SK-N-SH treated with all-trans-retinoic acid at 6 μM for 48 hours (cell line): ENCODE results near the gene PRB3.

Experiments
- ATAC-seq: fragments of 200-7000 bp; cut with Tn5 transposase; 3 replicates; pipeline ENCODE4 v1.9.1; 2020; ENCODE audit warnings: mild to moderate bottlenecking, moderate library complexity
- BACH2 ChIP-seq: fragments of 250-450 bp; sonication (Bioruptor Pico); IDR thresholded peaks from 2 replicates; pipeline ENCODE4 v1.9.0; 2021; ENCODE audit warnings: mild to moderate bottlenecking, borderline replicate concordance
- CSDC2 ChIP-seq: fragments of 250-450 bp; sonication (Bioruptor Pico); IDR thresholded peaks from 2 replicates; pipeline ENCODE4 v1.5.0; 2020; ENCODE audit warnings: mild to moderate bottlenecking, moderate library complexity
- ESRRG ChIP-seq: fragments of 250-450 bp; sonication (Bioruptor Pico); IDR thresholded peaks from 2 replicates; pipeline ENCODE4 v1.6.1; 2021; ENCODE audit warnings: mild to moderate bottlenecking
- ISL1 ChIP-seq: fragments of 250-450 bp; sonication (Bioruptor Pico); IDR thresholded peaks from 2 replicates; pipeline ENCODE4 v2.1.2; 2022; ENCODE audit warnings: mild to moderate bottlenecking, moderate library complexity
- OSR1 ChIP-seq: fragments of 250-450 bp; sonication (Bioruptor Pico); IDR thresholded peaks from 2 replicates; pipeline ENCODE4 v1.8.0; 2022; ENCODE audit warnings: moderate library complexity, mild to moderate bottlenecking, inconsistent platforms
- PPARA ChIP-seq: fragments of 250-450 bp; sonication (Bioruptor Pico); IDR thresholded peaks from 2 replicates; pipeline ENCODE4 v1.5.0; 2020; ENCODE audit warnings: mild to moderate bottlenecking, borderline replicate concordance
- SNAI2 ChIP-seq: fragments of 250-450 bp; sonication (Bioruptor Pico); IDR thresholded peaks from 2 replicates; pipeline ENCODE4 v1.5.0; 2020; ENCODE audit warnings: mild to moderate bottlenecking, moderate library complexity
- TCF4 ChIP-seq: fragments of 250-450 bp; sonication (Bioruptor Pico); IDR thresholded peaks from 2 replicates; pipeline ENCODE4 v1.8.0; 2021; ENCODE audit warnings: mild to moderate bottlenecking, moderate library complexity, borderline replicate concordance
- TOX ChIP-seq: fragments of 250-450 bp; sonication (Bioruptor Pico); IDR thresholded peaks from 2 replicates; pipeline ENCODE4 v1.8.0; 2021; ENCODE audit warnings: mild to moderate bottlenecking, moderate library complexity, borderline replicate concordance
- ZC3H10 ChIP-seq: fragments of 250-450 bp; sonication (Bioruptor Pico); IDR thresholded peaks from 2 replicates; pipeline ENCODE4 v1.5.1; 2021; ENCODE audit warnings: mild to moderate bottlenecking, moderate library complexity
- ZFP3 ChIP-seq: fragments of 250-450 bp; sonication (Bioruptor Pico); IDR thresholded peaks from 2 replicates; pipeline ENCODE4 v1.5.0; 2020; ENCODE audit warnings: mild to moderate bottlenecking, moderate library complexity
- ZFP30 ChIP-seq: fragments of 450-650 bp; formaldehyde crosslinking; IDR thresholded peaks from 2 replicates; pipeline ENCODE4 v1.5.0; 2022; ENCODE audit warnings: mild to moderate bottlenecking, moderate library complexity
- ZNF565 ChIP-seq: fragments of 450-650 bp; formaldehyde crosslinking; conservative IDR thresholded peaks from 2 replicates; pipeline ENCODE4 v1.5.0; 2020; ENCODE audit warnings: low read depth, mild to moderate bottlenecking, moderate library complexity
- ZNF8 ChIP-seq: fragments of 450-650 bp; formaldehyde crosslinking; IDR thresholded peaks from 2 replicates; pipeline ENCODE4 v1.5.0; 2020; ENCODE audit warnings: mild to moderate bottlenecking, moderate library complexity
- TF ChIP-seq, protein P1 (sequence below): fragments of 250-450 bp; sonication (Bioruptor Pico); IDR thresholded peaks from 2 replicates; pipeline ENCODE4 v1.8.0; 2021; ENCODE audit warnings: low read depth, mild to moderate bottlenecking, moderate library complexity, borderline replicate concordance
- TF ChIP-seq, protein P2 (sequence below): fragments of 250-450 bp; sonication (Bioruptor Pico); IDR thresholded peaks from 2 replicates; pipeline ENCODE4 v1.5.1; 2021; ENCODE audit warnings: mild to moderate bottlenecking, moderate library complexity
- TF ChIP-seq, protein P3 (sequence below): fragments of 250-450 bp; sonication (Bioruptor Pico); IDR thresholded peaks from 2 replicates; pipeline ENCODE4 v1.5.0; 2020; ENCODE audit warnings: mild to moderate bottlenecking, moderate library complexity
- TF ChIP-seq, protein P4 (sequence below): fragments of 250-450 bp; sonication (Bioruptor Pico); IDR thresholded peaks from 2 replicates; pipeline ENCODE4 v1.5.1; 2020; ENCODE audit warnings: low read depth, mild to moderate bottlenecking, moderate library complexity
- TF ChIP-seq, protein P5 (sequence below): fragments of 250-450 bp; sonication (Bioruptor Pico); IDR thresholded peaks from 2 replicates; pipeline ENCODE4 v1.8.0; 2020; ENCODE audit warnings: mild to moderate bottlenecking, moderate library complexity, borderline replicate concordance

PRB3 gene

DNA sequence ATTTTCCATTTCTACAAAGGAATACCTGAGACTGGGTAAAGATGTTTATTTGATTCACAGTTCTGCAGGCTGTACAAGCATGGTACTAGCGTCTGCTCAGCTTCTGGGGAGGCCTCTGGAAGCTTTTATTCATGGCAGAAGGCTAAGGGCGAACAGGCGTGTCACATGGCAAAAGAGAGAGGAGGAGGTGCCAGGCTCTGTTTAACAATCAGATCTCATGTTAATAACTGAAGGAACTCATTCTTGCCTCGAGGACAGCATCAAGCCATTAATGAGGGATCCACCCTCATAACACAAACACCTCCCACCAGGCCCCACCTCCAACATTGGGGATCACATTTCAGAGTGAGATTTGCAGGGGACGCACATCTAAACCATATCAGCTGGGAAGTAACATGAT, 36.0 kb downstream of the PRB3 start:
- no peak for ATAC-seq
- TF ChIP-seq ISL1 (CRISPR knock-in tag) (no peak), OSR1 (CRISPR knock-in tag) (no peak), CSDC2 (CRISPR knock-in tag) (no peak), BACH2 (CRISPR knock-in tag) (no peak)
- TF ChIP-seq, protein P1, sequence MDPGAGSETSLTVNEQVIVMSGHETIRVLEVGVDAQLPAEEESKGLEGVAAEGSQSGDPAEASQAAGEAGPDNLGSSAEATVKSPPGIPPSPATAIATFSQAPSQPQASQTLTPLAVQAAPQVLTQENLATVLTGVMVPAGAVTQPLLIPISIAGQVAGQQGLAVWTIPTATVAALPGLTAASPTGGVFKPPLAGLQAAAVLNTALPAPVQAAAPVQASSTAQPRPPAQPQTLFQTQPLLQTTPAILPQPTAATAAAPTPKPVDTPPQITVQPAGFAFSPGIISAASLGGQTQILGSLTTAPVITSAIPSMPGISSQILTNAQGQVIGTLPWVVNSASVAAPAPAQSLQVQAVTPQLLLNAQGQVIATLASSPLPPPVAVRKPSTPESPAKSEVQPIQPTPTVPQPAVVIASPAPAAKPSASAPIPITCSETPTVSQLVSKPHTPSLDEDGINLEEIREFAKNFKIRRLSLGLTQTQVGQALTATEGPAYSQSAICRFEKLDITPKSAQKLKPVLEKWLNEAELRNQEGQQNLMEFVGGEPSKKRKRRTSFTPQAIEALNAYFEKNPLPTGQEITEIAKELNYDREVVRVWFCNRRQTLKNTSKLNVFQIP, result no peak
- TF ChIP-seq, protein P2, sequence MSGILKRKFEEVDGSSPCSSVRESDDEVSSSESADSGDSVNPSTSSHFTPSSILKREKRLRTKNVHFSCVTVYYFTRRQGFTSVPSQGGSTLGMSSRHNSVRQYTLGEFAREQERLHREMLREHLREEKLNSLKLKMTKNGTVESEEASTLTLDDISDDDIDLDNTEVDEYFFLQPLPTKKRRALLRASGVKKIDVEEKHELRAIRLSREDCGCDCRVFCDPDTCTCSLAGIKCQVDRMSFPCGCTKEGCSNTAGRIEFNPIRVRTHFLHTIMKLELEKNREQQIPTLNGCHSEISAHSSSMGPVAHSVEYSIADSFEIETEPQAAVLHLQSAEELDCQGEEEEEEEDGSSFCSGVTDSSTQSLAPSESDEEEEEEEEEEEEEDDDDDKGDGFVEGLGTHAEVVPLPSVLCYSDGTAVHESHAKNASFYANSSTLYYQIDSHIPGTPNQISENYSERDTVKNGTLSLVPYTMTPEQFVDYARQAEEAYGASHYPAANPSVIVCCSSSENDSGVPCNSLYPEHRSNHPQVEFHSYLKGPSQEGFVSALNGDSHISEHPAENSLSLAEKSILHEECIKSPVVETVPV (CRISPR knock-in tag), result no peak
- TF ChIP-seq, protein P3, sequence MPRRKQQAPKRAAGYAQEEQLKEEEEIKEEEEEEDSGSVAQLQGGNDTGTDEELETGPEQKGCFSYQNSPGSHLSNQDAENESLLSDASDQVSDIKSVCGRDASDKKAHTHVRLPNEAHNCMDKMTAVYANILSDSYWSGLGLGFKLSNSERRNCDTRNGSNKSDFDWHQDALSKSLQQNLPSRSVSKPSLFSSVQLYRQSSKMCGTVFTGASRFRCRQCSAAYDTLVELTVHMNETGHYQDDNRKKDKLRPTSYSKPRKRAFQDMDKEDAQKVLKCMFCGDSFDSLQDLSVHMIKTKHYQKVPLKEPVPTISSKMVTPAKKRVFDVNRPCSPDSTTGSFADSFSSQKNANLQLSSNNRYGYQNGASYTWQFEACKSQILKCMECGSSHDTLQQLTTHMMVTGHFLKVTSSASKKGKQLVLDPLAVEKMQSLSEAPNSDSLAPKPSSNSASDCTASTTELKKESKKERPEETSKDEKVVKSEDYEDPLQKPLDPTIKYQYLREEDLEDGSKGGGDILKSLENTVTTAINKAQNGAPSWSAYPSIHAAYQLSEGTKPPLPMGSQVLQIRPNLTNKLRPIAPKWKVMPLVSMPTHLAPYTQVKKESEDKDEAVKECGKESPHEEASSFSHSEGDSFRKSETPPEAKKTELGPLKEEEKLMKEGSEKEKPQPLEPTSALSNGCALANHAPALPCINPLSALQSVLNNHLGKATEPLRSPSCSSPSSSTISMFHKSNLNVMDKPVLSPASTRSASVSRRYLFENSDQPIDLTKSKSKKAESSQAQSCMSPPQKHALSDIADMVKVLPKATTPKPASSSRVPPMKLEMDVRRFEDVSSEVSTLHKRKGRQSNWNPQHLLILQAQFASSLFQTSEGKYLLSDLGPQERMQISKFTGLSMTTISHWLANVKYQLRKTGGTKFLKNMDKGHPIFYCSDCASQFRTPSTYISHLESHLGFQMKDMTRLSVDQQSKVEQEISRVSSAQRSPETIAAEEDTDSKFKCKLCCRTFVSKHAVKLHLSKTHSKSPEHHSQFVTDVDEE (CRISPR knock-in tag), result no peak

DNA sequence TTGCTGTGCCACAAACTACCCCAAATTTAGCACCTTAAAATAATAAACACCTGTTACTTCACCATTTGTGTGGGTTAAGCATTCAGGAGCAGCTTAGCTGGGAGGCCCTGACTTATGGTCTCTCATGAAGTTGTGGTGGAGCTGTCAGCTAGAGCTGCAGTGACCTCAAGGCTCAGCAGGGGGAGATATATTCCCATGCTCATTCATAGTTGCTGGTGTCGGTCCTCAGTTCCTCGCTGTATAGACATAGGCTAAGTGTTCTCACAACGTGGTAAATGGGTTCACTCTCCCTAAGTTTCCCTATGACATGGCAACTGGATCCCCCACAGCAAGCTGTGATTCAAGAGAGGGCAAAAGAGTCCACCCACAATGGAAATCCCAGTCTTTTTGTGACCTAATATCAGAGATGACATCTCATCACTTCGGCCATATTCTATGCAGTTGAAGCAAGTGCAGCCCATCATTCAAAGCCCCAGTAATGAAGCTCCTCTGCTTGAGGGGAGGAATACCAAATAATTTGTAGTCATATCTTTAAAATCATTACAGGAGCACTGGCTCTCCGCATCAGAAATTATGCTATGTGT, 41.1 kb downstream of the PRB3 start:
- peak; percentile 96 for ATAC-seq

DNA sequence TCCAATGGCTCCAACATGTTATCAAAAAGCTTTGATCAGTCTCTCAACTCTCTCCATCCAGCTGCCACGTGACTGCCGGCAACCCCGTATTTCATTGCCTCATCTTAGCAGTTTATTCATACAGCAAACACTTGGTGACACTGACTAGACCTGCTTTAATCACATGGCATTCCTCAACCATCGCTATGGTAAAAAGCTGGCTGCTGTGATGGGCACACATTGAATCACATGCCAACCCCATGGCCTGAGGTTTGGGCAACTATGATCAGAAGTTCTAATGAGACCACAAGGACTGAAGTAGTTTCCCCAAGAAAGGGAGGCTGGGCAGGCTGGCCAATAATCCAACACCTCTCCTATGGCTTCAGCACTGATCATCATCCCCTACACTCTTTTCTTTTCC, 42.1 kb downstream of the PRB3 start:
- TF ChIP-seq PPARA (no peak), ESRRG (CRISPR knock-in tag) (no peak), SNAI2 (no peak), ZNF565 (no peak), ZNF8 (CRISPR knock-in tag) (no peak), ZFP3 (no peak), ISL1 (CRISPR knock-in tag) (no peak), TOX (CRISPR knock-in tag) (no peak), CSDC2 (CRISPR knock-in tag) (no peak), OSR1 (CRISPR knock-in tag) (no peak), TCF4 (no peak), BACH2 (CRISPR knock-in tag) (no peak), ZFP30 (no peak)
- TF ChIP-seq, protein P4, sequence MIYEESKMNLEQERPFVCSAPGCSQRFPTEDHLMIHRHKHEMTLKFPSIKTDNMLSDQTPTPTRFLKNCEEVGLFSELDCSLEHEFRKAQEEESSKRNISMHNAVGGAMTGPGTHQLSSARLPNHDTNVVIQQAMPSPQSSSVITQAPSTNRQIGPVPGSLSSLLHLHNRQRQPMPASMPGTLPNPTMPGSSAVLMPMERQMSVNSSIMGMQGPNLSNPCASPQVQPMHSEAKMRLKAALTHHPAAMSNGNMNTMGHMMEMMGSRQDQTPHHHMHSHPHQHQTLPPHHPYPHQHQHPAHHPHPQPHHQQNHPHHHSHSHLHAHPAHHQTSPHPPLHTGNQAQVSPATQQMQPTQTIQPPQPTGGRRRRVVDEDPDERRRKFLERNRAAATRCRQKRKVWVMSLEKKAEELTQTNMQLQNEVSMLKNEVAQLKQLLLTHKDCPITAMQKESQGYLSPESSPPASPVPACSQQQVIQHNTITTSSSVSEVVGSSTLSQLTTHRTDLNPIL (CRISPR knock-in tag), result no peak
- TF ChIP-seq, protein P5, sequence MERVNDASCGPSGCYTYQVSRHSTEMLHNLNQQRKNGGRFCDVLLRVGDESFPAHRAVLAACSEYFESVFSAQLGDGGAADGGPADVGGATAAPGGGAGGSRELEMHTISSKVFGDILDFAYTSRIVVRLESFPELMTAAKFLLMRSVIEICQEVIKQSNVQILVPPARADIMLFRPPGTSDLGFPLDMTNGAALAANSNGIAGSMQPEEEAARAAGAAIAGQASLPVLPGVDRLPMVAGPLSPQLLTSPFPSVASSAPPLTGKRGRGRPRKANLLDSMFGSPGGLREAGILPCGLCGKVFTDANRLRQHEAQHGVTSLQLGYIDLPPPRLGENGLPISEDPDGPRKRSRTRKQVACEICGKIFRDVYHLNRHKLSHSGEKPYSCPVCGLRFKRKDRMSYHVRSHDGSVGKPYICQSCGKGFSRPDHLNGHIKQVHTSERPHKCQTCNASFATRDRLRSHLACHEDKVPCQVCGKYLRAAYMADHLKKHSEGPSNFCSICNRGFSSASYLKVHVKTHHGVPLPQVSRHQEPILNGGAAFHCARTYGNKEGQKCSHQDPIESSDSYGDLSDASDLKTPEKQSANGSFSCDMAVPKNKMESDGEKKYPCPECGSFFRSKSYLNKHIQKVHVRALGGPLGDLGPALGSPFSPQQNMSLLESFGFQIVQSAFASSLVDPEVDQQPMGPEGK (CRISPR knock-in tag), result no peak
- TF ChIP-seq, protein P1, result no peak
- TF ChIP-seq, protein P3 (CRISPR knock-in tag), result no peak
- TF ChIP-seq, all 23 proteins: peak for 0
- ATAC-seq, result no peak

More for the DNA sequence above, 41.1 kb downstream of the PRB3 start:
- TF ChIP-seq ZC3H10 (CRISPR knock-in tag), result no peak
